GM18951 (cell line): ENCODE measurements around the gene TCAF1.
"Not testable (repeated sequence)": the region's sequence is repeated elsewhere in the genome, so short reads cannot be mapped to it uniquely, and the experiment has no call there.

ENCODE experiments used
- POLR2A ChIP-seq: IDR thresholded peaks from 4 replicates; pipeline ENCODE4 v1.6.1; 2011; ENCODE audit warnings: mild to moderate bottlenecking; ENCODE audit not compliant: insufficient read length, insufficient read depth; ENCODE audit errors: extremely low read depth
- in situ Hi-C: fragments of 300-500 bp; cut with MboI; formaldehyde crosslinking; loops from one replicate; pipeline ENCODE4 v1.12.0; 2022; ENCODE audit warnings: low sequenced_read_pairs, mixed read lengths, inconsistent platforms; ENCODE audit not compliant: unreplicated experiment

TCAF1 gene

DNA sequence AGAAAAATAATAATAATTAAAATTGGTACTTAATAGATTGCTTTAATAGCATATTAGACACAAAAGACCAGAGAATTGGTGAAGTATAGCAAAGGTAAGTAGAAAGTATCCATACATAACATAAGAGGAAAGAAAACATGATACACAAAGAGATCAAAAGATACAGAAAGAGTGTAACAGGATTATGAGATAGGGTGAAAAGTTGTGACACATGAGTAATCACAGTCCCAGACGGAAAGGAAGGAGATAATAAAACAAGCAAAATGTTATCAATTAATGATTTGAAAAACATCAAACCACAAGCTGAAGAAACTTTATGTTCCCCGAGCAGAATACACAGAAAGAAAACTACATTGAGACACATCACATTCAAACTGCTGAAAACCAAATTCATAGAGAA lies 10.5 kb downstream of the TCAF1 start:
- in situ Hi-C loops = no loop called here
- no peak for TF ChIP-seq POLR2A

DNA sequence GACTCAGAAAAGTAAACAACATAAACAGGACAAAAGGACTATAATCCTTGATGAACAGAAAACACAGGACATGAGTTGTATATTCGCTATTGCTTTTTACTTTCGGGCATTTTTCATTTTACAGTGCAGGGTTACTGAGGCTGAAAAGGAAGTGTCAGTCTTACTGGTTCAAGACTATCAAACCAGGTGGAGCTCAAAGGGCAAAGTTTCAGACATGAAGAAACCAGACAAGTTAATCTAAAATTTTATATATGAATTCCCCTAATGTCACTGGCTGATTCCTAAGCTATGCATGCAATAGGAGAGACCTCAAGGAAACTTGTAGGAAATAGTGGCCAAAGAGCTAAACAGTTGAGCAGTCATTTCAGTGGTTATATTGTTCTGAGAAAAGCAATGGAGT lies 11.4 kb downstream of the TCAF1 start:
- TF ChIP-seq POLR2A = no peak
- in situ Hi-C loops = no loop called here

- no peak for TF ChIP-seq POLR2A
- in situ Hi-C loops = no loop called here
Measured at GRCh38 chr7:143889068-143889467, 12.9 kb downstream of the TCAF1 start.

- in situ Hi-C loops = no loop called here
- TF ChIP-seq POLR2A = no peak
Measured at GRCh38 chr7:143886826-143887477, 15.0 kb downstream of the TCAF1 start.

DNA sequence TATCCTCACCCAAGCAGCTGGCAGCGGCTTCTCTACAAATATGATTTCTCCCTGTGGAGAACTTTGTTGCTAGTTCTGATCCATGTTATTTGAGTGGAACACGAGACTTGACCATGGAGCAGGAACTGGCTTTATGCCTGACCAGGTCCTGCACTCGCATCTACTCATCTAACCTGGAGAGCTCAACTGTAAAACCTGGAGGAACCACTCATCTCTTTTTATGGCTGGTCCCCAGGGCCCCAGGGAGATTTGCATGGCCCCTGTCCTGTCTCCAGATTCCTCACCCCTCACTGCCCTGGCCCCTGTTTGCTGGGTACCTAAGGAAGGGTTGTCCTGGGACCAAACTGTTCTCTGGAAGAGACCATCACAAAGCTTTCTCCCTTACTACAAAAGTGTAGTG lies 16.0 kb downstream of the TCAF1 start:
- in situ Hi-C loops = no loop called here
- TF ChIP-seq POLR2A = no peak

GRCh38 chr7:143884969-143885559 lies 16.9 kb downstream of the TCAF1 start:
- TF ChIP-seq POLR2A = peak; percentile 32
- in situ Hi-C loops = no loop called here

GRCh38 chr7:143884241-143884968 lies 17.6 kb downstream of the TCAF1 start:
- TF ChIP-seq POLR2A = no peak
- in situ Hi-C loops = no loop called here

DNA sequence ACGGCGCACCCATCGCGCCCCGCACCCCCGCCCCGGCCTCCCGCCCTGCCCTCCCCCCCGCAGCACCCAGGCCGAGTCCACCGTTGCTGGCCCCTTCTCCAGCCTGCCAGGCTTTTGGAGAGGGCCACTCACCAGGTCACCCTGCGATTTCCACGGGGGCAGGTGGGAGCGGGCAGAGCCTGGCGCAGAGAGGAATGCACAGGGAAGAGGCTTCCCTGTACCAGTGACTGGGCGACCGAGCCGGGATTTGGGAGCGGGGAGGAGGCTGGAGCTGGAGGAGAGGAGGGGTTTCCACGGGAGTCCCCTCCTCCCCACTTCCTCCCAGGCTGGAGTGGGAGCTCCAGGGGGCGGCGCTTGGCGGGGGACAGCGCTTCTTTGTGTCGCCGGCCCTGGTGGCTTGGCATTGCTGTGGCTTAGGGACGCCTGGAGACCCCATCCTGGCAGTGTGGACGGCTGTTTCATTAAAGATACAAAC lies 19.3 kb downstream of the TCAF1 start:
- no peak for TF ChIP-seq POLR2A
- in situ Hi-C loops = no loop called here

DNA sequence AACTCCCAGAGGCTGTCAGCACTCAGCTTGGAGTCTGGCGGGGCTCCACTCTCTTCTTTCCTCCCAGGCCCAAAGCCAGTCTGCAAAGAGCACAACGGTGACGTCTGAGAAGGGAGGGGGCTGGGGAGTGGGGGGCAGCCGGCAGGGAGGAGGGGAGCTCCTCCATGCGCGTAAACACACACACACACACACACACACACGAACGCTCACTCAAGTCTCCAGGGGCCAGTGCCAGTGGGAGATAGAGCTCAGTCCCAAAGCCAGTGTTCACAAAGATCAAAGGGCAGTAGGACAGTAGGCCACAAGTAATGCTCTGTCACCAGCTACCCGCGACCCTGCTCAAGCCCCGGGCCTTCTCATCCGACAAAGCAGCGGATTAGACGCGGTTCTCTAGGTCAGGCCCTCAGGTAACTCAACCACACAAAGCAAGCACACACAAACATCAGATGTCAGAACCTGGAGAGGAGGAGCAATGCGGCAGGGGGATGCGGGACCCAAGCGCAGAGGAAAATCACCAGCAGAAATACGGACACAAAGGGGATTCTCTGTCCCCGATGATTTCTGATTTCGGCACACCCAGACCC lies 19.9 kb downstream of the TCAF1 start:
- no peak for TF ChIP-seq POLR2A
- in situ Hi-C loops = no loop called here

- TF ChIP-seq POLR2A = no peak
- in situ Hi-C loops = no loop called here
Measured at GRCh38 chr7:143878884-143879283, 23.1 kb downstream of the TCAF1 start.

- in situ Hi-C loops = no loop called here
- TF ChIP-seq POLR2A = no peak
Measured at GRCh38 chr7:143877098-143877497, 24.9 kb downstream of the TCAF1 start.

DNA sequence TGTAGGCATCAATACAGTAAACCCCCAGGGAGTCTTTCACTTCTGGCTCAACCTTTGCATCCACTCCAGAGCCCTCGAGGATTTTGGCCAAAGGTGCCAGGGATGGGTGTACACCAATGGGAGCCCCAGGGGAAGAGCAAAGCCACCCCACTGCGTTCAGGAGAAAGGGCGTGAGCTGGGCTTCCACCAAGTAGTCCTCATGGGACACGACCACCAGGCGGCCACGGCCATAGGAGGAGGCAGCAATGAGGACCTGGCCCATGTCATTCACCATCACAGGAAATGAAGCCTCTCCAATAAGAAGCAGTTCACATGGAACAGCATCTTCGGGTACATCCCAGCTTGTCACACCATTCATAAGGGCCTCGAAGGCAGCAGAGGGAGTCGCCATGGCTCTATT lies 25.8 kb downstream of the TCAF1 start:
- no peak for TF ChIP-seq POLR2A

GRCh38 chr7:143873242-143873641 lies 28.7 kb downstream of the TCAF1 start:
- in situ Hi-C loops = not testable (repeated sequence)

More for the DNA sequence above, 25.8 kb downstream of the TCAF1 start:
- in situ Hi-C loops = no loop called here

GRCh38 chr7:143871534-143871933 lies 30.4 kb downstream of the TCAF1 start:
- in situ Hi-C loops = not testable (repeated sequence)

DNA sequence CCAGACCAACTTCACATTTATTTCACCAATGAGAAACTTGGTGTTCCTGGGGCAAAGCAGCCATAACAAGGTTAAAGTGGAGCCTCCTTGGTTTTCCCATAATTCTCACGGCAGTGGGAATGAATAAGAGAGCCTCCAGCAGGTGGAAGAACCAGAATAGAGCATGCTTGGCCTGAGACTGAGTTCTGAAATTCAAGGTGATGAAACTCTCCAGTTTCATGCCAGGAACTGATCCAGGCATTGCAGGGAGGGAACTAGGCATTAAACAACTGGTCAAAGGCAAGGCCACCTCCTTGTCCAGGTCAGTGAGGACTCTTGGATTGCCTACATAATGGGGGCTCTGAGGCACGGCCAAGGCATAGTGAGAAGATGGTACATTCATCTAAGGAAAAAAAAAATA lies 44.0 kb downstream of the TCAF1 start:
- in situ Hi-C loops = not testable (repeated sequence)

GRCh38 chr7:143855443-143855842 lies 46.5 kb downstream of the TCAF1 start:
- in situ Hi-C loops = not testable (repeated sequence)
